ENCODE measurements around the gene KCNC1. TPM values are rescaled to one million over a fixed set of nuclear protein-coding genes. Genes with fewer than 3 reads are reported as not detected.

KCNC1 gene
- total RNA-seq, 2 experiments from 2014 or later: not detected

GRCh38 chr11:17719938-17720795 is 14.4 kb upstream of the KCNC1 start:
- Mint-ChIP-seq H3K9me3 (ENCODE audit: low read depth) (no peaks in the 10 kb centered on the region), H3K4me3 (no peak overlapping the region), H3K36me3 (no peaks in the 10 kb centered on the region), H3K4me1 (no peaks in the 10 kb centered on the region), H3K27me3 (peaks cover 49% of the 10 kb centered on the region), H3K27ac (no peak overlapping the region)
- ATAC-seq (no peak), DNase-seq (no peak)
- CTCF ChIA-PET: no interaction called here

GRCh38 chr11:17720796-17721171 is 13.8 kb upstream of the KCNC1 start:
- Mint-ChIP-seq H3K9me3 (ENCODE audit: low read depth) (no peaks in the 10 kb centered on the region), H3K27me3 (peaks cover 53% of the 10 kb centered on the region), H3K36me3 (no peaks in the 10 kb centered on the region), H3K27ac (no peak overlapping the region), H3K4me3 (no peak overlapping the region), H3K4me1 (no peaks in the 10 kb centered on the region)
- CTCF ChIA-PET: no interaction called here
- DNase-seq: no peak
- ATAC-seq: no peak

DNA sequence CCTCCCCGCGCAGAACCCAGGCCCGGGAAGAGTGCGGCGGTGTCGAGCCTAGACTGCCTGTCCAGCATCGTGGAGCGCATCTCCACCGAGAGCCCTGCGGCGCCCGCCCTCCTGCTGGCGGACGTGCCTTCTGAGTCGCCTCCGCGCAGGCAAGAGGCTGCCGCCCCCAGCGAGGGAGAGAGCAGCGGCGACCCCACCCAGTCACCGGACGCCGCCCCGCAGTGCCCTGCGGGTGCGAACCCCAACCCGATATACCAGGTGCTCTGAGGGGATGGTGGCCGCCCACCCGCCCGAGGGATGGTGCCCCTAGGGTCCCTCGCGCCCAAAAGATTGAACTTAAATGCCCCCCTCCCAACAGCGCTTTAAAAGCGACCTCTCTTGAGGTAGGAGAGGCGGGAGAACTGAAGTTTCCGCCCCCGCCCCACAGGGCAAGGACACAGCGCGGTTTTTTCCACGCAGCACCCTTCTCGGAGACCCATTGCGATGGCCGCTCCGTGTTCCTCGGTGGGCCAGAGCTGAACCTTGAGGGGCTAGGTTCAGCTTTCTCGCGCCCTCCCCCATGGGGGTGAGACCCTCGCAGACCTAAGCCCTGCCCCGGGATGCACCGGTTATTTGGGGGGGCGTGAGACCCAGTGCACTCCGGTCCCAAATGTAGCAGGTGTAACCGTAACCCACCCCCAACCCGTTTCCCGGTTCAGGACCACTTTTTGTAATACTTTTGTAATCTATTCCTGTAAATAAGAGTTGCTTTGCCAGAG is 13.2 kb upstream of the KCNC1 start:
- CTCF ChIA-PET: no interaction called here
- DNase-seq: no peak
- no peak overlapping the region for H3K27ac Mint-ChIP-seq
- no peak for ATAC-seq
- no peaks in the 10 kb centered on the region for H3K36me3 Mint-ChIP-seq
- no peaks in the 10 kb centered on the region for H3K4me1 Mint-ChIP-seq
- no peaks in the 10 kb centered on the region for H3K9me3 Mint-ChIP-seq (ENCODE audit: low read depth)
- H3K4me3 Mint-ChIP-seq: no peak overlapping the region
- H3K27me3 Mint-ChIP-seq: peaks cover 54% of the 10 kb centered on the region

DNA sequence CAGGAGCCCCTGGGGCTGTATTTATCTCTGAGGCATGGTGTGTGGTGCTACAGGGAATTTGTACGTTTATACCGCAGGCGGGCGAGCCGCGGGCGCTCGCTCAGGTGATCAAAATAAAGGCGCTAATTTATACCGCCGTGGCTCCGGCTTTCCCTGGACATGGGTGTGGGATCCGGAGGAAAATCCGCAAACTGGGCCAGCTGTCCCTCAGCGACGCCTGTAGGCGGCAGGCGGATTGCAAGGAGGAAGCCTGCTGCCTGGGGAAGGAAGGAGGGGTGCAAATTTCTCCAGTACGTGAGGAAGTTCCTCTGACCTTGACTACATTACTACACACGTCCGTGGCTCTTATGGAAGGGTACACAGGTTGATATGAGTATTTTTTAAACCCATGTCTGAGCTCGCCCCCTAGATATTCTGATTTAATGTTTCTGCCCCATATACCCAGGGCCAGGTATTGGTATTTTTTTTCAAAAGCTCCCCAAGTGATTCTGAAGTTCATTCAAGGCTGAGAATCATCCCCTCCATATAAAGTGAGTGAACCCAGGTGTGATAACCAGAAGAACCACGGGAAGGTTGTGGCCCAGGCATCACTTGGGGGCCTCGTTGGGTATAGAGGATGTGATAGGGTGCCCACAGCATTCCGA is 12.5 kb upstream of the KCNC1 start:
- H3K9me3 Mint-ChIP-seq (ENCODE audit: low read depth): no peaks in the 10 kb centered on the region
- CTCF ChIA-PET: interaction anchor here (0.9 kb wide), 1 partner anchor 9 kb away, joined by 4 read pairs; no protein-coding TSS in a partner anchor
- H3K36me3 Mint-ChIP-seq: no peaks in the 10 kb centered on the region
- DNase-seq (no peak), ATAC-seq (no peak)
- no peak overlapping the region for H3K4me3 Mint-ChIP-seq
- H3K27ac Mint-ChIP-seq: no peak overlapping the region
- peaks cover 56% of the 10 kb centered on the region for H3K27me3 Mint-ChIP-seq
- no peaks in the 10 kb centered on the region for H3K4me1 Mint-ChIP-seq

- no peak for DNase-seq
- H3K9me3 Mint-ChIP-seq (ENCODE audit: low read depth): no peaks in the 10 kb centered on the region
- H3K4me1 Mint-ChIP-seq: no peaks in the 10 kb centered on the region
- no peak overlapping the region for H3K27ac Mint-ChIP-seq
- CTCF ChIA-PET: no interaction called here
- H3K27me3 Mint-ChIP-seq: peaks cover 58% of the 10 kb centered on the region
- no peaks in the 10 kb centered on the region for H3K36me3 Mint-ChIP-seq
- no peak for ATAC-seq
- H3K4me3 Mint-ChIP-seq: no peak overlapping the region
Measured at GRCh38 chr11:17724020-17724908, 10.3 kb upstream of the KCNC1 start.

DNA sequence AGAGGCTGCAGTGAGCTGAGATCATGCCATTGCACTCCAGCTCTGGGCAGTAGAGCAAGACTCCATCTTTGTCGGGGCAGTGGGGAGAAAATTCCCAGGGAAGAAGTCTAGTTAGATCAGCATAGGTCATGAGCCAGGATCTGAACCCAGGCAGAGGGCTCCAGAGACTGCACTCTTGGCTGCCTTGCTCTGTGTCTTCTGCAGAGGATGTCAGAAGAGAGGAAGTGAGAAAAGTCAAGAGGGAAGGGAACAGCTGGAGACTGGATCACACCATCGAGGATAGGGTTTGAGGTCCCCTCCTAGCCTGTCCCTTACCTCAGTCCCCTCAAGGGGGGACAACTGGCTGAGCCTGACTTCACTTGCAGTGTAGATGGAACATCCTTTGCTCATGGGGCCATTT is 9.4 kb upstream of the KCNC1 start:
- H3K27me3 Mint-ChIP-seq: peaks cover 61% of the 10 kb centered on the region
- no peaks in the 10 kb centered on the region for H3K36me3 Mint-ChIP-seq
- no peaks in the 10 kb centered on the region for H3K4me1 Mint-ChIP-seq
- H3K9me3 Mint-ChIP-seq (ENCODE audit: low read depth): no peaks in the 10 kb centered on the region
- no peak for ATAC-seq
- H3K27ac Mint-ChIP-seq: no peak overlapping the region
- CTCF ChIA-PET: no interaction called here
- no peak overlapping the region for H3K4me3 Mint-ChIP-seq
- no peak for DNase-seq

- ATAC-seq (no peak), DNase-seq (no peak)
- peaks cover 59% of the 10 kb centered on the region for H3K27me3 Mint-ChIP-seq
Measured at GRCh38 chr11:17730137-17730536, 4.4 kb upstream of the KCNC1 start.

GRCh38 chr11:17730608-17731462 is 3.7 kb upstream of the KCNC1 start:
- Mint-ChIP-seq H3K4me3 (no peak overlapping the region), H3K9me3 (ENCODE audit: low read depth) (no peaks in the 10 kb centered on the region), H3K36me3 (no peaks in the 10 kb centered on the region), H3K27me3 (peaks cover 55% of the 10 kb centered on the region), H3K4me1 (peaks cover 4% of the 10 kb centered on the region), H3K27ac (no peak overlapping the region)
- DNase-seq (peak; percentile 76), ATAC-seq (peak; percentile 81)
- CTCF ChIA-PET: interaction anchor here (0.6 to 6.5 kb wide), 41 partner anchors 8 to 1038 kb away, joined by 3 to 111 read pairs (median 4); partner anchors contain the start of gene SAAL1

More at GRCh38 chr11:17730137-17730536, 4.4 kb upstream of the KCNC1 start:
- Mint-ChIP-seq H3K9me3 (ENCODE audit: low read depth) (no peaks in the 10 kb centered on the region), H3K4me3 (no peak overlapping the region), H3K27ac (no peak overlapping the region), H3K36me3 (no peaks in the 10 kb centered on the region), H3K4me1 (peaks cover 4% of the 10 kb centered on the region)
- CTCF ChIA-PET: interaction anchor here (0.8 to 6.5 kb wide), 11 partner anchors 9 to 359 kb away, joined by 3 to 111 read pairs (median 4); no protein-coding TSS in a partner anchor

- Mint-ChIP-seq H3K4me1 (peaks cover 6% of the 10 kb centered on the region), H3K36me3 (no peaks in the 10 kb centered on the region), H3K27ac (no peak overlapping the region), H3K4me3 (no peak overlapping the region), H3K27me3 (peaks cover 62% of the 10 kb centered on the region), H3K9me3 (ENCODE audit: low read depth) (no peaks in the 10 kb centered on the region)
- DNase-seq (no peak), ATAC-seq (no peak)
- CTCF ChIA-PET: interaction anchor here (1.3 to 6.5 kb wide), 2 partner anchors 246 to 253 kb away, joined by 5 to 111 read pairs; no protein-coding TSS in a partner anchor
Measured at GRCh38 chr11:17733261-17733660, 1.3 kb upstream of the KCNC1 start.

DNA sequence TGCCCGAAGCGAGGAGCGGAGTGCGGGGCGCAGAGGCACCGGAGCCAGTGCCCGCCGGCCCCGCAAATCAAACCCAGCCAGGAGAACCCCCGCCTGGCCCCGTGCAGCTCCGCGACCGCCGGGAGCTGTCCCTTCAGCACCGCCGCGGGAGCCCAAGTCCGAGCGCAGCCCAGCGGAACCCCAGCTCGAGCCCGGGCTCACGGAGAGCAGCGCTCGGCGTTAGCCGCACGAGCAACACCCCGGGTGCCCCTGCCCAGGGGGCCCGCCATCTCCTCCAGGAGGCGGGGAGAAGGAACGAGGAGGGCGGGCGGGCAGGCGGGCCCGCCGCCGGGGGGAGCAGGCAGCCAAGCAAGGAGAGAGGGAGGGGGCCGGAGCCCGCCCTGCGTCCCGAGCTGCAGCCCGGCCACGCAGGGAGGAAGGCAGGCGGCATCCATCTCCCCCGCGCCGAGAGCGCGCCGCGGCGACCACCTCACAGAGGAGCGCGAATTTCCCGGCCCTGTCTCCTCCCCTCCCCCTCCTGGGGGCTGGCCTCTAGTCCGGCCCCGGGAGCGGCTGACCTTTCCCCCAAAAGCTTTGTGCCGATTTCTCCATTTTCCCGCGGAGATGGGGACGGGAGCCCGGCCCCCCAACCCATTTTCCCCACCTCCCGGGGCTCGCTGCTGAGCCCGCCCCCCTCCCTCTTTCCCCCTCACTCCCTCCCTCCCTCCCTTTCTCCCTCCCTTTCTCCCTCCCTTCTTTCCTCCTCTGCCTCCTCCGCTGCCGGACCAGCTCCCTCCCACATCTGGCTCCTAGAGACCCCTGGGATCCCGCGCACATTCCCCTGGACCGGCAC is 621 bp downstream of the KCNC1 start:
- peaks cover 6% of the 10 kb centered on the region for H3K4me1 Mint-ChIP-seq
- CTCF ChIA-PET: interaction anchor here (6.5 kb wide), 1 partner anchor 244 kb away, joined by 111 read pairs; no protein-coding TSS in a partner anchor
- no peaks in the 10 kb centered on the region for H3K36me3 Mint-ChIP-seq
- ATAC-seq: peak; percentile 67
- peak; percentile 58 for DNase-seq
- H3K27me3 Mint-ChIP-seq: peaks cover 51% of the 10 kb centered on the region
- H3K27ac Mint-ChIP-seq: no peak overlapping the region
- no peak overlapping the region for H3K4me3 Mint-ChIP-seq
- no peaks in the 10 kb centered on the region for H3K9me3 Mint-ChIP-seq (ENCODE audit: low read depth)

DNA sequence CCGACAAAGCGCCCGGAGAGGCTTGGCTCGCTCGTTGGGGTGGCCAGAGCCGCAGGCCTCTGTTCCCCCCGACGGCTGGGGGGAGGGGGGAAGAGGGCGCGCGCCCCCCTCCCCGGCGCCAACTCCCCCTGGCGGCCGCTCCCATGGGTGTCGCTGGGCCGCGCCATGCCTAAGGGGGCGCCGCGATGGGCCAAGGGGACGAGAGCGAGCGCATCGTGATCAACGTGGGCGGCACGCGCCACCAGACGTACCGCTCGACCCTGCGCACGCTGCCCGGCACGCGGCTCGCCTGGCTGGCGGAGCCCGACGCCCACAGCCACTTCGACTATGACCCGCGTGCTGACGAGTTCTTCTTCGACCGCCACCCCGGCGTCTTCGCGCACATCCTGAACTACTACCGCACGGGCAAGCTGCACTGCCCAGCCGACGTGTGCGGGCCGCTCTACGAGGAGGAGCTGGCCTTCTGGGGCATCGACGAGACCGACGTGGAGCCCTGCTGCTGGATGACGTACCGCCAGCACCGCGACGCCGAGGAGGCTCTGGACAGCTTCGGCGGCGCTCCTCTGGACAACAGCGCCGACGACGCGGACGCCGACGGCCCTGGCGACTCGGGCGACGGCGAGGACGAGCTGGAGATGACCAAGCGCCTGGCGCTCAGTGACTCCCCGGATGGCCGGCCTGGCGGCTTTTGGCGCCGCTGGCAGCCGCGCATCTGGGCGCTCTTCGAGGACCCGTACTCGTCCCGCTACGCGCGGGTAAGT is 1.4 kb downstream of the KCNC1 start:
- no peaks in the 10 kb centered on the region for H3K36me3 Mint-ChIP-seq
- peaks cover 6% of the 10 kb centered on the region for H3K4me1 Mint-ChIP-seq
- H3K27me3 Mint-ChIP-seq: peaks cover 46% of the 10 kb centered on the region
- CTCF ChIA-PET: no interaction called here
- no peak overlapping the region for H3K27ac Mint-ChIP-seq
- H3K9me3 Mint-ChIP-seq (ENCODE audit: low read depth): no peaks in the 10 kb centered on the region
- H3K4me3 Mint-ChIP-seq: no peak overlapping the region
- ATAC-seq: no peak
- DNase-seq: no peak

Data from activated CD8-positive, alpha-beta memory T cell treated with anti-CD3 and anti-CD28 coated beads, Interleukin-2, amount 10 ng/mL, durations not matched to agents 7 days and 5 days (primary cell).